Ishikawa (cell line): ENCODE measurements around the gene NPTX1.

Source experiments
- CEBPB ChIP-seq: IDR thresholded peaks from 2 replicates; pipeline ENCODE4 v1.6.1; 2012
- CREB1 ChIP-seq: IDR thresholded peaks from 2 replicates; pipeline ENCODE4 v1.6.1; 2012; ENCODE audit warnings: low read depth
- EGR1 ChIP-seq: IDR thresholded peaks from 2 replicates; pipeline ENCODE4 v1.6.1; 2012
- EP300 ChIP-seq: IDR thresholded peaks from 2 replicates; pipeline ENCODE4 v1.6.1; 2012; ENCODE audit warnings: borderline replicate concordance
- FOXM1 ChIP-seq: IDR thresholded peaks from 2 replicates; pipeline ENCODE4 v1.6.1; 2012; ENCODE audit warnings: low read depth, borderline replicate concordance
- NFIC ChIP-seq: IDR thresholded peaks from 2 replicates; pipeline ENCODE4 v1.6.1; 2012
- RAD21 ChIP-seq: IDR thresholded peaks from 2 replicates; pipeline ENCODE4 v1.6.1; 2012; ENCODE audit warnings: low read depth
- TAF1 ChIP-seq: IDR thresholded peaks from 2 replicates; pipeline ENCODE4 v1.6.1; 2012; ENCODE audit warnings: low read depth, mild to moderate bottlenecking
- TCF12 ChIP-seq: IDR thresholded peaks from 2 replicates; pipeline ENCODE4 v1.6.1; 2012; ENCODE audit warnings: low read depth
- YY1 ChIP-seq: IDR thresholded peaks from 2 replicates; pipeline ENCODE4 v1.6.1; 2012; ENCODE audit warnings: low read depth
- TF ChIP-seq, protein P1 (sequence below): IDR thresholded peaks from 2 replicates; pipeline ENCODE4 v1.6.1; 2012; ENCODE audit warnings: low read depth, mild to moderate bottlenecking
- TF ChIP-seq, protein P2 (sequence below): IDR thresholded peaks from 2 replicates; pipeline ENCODE4 v1.6.1; 2012
- TF ChIP-seq, protein P3 (sequence below): IDR thresholded peaks from 2 replicates; pipeline ENCODE4 v1.6.1; 2012

DNA sequence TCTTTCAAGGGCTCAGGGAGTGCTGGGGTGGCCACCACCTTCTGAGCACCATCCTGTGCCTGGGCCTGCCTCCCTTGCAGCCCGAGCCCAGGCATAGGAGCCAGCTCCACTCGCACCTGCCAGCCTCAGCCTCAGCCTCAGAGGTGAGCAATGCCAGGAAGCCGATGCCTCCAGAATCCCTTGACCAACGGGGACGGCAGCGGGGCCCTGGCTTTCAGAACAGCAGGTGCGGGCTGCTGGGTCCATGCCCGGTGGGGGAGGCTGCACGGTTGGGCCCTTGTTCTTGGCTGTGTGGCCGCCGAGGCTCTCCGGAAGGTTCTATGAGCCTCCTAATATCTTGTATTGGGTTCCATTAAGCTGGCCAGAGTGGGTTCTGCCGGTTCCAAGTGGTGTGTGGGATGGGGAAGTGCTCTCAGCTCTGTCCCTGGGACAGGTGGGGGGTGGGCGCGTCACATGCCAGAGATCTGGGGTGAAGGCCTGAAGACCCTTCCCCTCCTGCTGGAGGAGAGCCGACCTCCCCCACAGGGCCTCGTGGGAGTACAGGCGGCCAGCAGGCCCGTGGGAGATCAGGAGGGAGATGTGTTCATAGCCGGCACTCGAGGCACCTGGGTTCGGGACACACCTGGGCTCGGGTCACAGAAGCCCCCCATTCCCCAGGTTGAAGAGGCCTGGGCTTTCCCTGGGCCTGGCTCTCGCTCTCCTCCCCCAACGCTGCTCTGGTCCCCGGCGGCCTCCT, 27.0 kb downstream of the NPTX1 start:
- TF ChIP-seq TCF12 (no peak), YY1 (no peak), EGR1 (no peak), TAF1 (no peak), NFIC (no peak), RAD21 (no peak), CEBPB (no peak), FOXM1 (no peak), EP300 (no peak), CREB1 (no peak)
- TF ChIP-seq, protein P1, sequence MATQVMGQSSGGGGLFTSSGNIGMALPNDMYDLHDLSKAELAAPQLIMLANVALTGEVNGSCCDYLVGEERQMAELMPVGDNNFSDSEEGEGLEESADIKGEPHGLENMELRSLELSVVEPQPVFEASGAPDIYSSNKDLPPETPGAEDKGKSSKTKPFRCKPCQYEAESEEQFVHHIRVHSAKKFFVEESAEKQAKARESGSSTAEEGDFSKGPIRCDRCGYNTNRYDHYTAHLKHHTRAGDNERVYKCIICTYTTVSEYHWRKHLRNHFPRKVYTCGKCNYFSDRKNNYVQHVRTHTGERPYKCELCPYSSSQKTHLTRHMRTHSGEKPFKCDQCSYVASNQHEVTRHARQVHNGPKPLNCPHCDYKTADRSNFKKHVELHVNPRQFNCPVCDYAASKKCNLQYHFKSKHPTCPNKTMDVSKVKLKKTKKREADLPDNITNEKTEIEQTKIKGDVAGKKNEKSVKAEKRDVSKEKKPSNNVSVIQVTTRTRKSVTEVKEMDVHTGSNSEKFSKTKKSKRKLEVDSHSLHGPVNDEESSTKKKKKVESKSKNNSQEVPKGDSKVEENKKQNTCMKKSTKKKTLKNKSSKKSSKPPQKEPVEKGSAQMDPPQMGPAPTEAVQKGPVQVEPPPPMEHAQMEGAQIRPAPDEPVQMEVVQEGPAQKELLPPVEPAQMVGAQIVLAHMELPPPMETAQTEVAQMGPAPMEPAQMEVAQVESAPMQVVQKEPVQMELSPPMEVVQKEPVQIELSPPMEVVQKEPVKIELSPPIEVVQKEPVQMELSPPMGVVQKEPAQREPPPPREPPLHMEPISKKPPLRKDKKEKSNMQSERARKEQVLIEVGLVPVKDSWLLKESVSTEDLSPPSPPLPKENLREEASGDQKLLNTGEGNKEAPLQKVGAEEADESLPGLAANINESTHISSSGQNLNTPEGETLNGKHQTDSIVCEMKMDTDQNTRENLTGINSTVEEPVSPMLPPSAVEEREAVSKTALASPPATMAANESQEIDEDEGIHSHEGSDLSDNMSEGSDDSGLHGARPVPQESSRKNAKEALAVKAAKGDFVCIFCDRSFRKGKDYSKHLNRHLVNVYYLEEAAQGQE, result no peak
- TF ChIP-seq, protein P2, sequence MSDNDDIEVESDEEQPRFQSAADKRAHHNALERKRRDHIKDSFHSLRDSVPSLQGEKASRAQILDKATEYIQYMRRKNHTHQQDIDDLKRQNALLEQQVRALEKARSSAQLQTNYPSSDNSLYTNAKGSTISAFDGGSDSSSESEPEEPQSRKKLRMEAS, result no peak
- TF ChIP-seq, protein P3, sequence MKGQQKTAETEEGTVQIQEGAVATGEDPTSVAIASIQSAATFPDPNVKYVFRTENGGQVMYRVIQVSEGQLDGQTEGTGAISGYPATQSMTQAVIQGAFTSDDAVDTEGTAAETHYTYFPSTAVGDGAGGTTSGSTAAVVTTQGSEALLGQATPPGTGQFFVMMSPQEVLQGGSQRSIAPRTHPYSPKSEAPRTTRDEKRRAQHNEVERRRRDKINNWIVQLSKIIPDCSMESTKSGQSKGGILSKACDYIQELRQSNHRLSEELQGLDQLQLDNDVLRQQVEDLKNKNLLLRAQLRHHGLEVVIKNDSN, result no peak
